ENCODE results near the gene RAB7B.

DNA sequence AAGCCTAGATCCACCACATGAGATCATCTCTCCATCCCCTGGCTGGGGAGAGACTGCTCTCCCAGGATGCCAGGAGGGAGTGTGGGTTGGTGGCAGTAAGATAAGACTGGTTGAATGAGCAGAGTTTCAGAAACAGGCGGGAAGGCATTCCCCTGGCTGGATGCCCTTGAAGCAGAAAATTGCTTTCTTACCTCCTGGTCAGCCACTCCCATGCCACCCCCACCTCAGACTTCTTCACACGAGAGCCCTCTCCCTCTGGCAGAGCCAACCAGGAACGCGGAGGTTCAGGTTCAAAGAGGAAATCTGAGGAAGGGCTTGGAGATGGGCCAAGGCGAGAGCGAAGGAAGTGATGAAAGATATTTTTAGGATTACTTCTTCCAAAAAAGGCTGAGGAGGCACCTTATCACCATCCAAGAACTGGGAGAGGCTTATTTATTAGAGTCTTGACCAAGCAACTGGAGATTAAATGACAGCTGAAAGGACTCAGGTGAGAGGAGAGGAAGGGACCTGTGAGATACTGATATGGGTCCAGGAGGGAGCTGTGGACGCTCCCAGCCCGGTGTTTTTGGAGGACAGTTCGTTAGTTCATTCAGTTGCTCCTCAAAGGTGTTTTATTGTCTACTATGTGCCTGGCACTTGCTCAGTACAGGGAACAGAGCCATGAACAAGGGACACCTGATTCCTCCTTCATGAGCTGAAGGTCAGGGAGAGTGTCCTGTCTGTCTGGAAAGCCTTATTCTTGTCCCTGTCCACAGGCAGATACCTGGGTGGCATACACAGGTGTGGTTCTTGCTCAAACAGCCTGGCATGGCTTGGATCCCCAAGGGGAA is 41.0 kb downstream of the RAB7B start:
- TF ChIP-seq POLR2AphosphoS5 (IDR thresholded peaks at IDR 0.05) (peak; percentile 10), POLR2A (IDR thresholded peaks at IDR 0.05) (no peak)
- TF ChIP-seq, protein P1, sequence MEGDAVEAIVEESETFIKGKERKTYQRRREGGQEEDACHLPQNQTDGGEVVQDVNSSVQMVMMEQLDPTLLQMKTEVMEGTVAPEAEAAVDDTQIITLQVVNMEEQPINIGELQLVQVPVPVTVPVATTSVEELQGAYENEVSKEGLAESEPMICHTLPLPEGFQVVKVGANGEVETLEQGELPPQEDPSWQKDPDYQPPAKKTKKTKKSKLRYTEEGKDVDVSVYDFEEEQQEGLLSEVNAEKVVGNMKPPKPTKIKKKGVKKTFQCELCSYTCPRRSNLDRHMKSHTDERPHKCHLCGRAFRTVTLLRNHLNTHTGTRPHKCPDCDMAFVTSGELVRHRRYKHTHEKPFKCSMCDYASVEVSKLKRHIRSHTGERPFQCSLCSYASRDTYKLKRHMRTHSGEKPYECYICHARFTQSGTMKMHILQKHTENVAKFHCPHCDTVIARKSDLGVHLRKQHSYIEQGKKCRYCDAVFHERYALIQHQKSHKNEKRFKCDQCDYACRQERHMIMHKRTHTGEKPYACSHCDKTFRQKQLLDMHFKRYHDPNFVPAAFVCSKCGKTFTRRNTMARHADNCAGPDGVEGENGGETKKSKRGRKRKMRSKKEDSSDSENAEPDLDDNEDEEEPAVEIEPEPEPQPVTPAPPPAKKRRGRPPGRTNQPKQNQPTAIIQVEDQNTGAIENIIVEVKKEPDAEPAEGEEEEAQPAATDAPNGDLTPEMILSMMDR (IDR thresholded peaks at IDR 0.05): no peak
